GM12864 (cell line): ENCODE results near the gene LPIN1.

Experiments
- DNase-seq: peaks from one replicate; pipeline ENCODE4 v3.0.0-alpha.2; 2011; ENCODE audit warnings: low read depth
- H3K4me3 ChIP-seq: 2 replicates; pipeline ENCODE4 v1.5.1; 2011; ENCODE audit warnings: mild to moderate bottlenecking, low read depth, low read length, control low read depth
- TF ChIP-seq, protein P1 (sequence below): IDR thresholded peaks from 2 replicates; pipeline ENCODE4 v1.5.1; 2011; ENCODE audit warnings: low read depth, mild to moderate bottlenecking, moderate library complexity, low read length, control low read depth, inconsistent platforms; ENCODE audit errors: missing control alignments

Gene LPIN1

GRCh38 chr2:11872247-11872947, 126.0 kb downstream of the LPIN1 start:
- no peak for DNase-seq
- TF ChIP-seq, protein P1, sequence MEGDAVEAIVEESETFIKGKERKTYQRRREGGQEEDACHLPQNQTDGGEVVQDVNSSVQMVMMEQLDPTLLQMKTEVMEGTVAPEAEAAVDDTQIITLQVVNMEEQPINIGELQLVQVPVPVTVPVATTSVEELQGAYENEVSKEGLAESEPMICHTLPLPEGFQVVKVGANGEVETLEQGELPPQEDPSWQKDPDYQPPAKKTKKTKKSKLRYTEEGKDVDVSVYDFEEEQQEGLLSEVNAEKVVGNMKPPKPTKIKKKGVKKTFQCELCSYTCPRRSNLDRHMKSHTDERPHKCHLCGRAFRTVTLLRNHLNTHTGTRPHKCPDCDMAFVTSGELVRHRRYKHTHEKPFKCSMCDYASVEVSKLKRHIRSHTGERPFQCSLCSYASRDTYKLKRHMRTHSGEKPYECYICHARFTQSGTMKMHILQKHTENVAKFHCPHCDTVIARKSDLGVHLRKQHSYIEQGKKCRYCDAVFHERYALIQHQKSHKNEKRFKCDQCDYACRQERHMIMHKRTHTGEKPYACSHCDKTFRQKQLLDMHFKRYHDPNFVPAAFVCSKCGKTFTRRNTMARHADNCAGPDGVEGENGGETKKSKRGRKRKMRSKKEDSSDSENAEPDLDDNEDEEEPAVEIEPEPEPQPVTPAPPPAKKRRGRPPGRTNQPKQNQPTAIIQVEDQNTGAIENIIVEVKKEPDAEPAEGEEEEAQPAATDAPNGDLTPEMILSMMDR: no peak

GRCh38 chr2:11872948-11873269, 126.5 kb downstream of the LPIN1 start:
- TF ChIP-seq, protein P1: no peak
- no peak overlapping the region for H3K4me3 ChIP-seq
- no peak for DNase-seq

More at GRCh38 chr2:11872247-11872947, 126.0 kb downstream of the LPIN1 start:
- no peak overlapping the region for H3K4me3 ChIP-seq

- no peak for DNase-seq
- TF ChIP-seq, protein P1: no peak
- no peak overlapping the region for H3K4me3 ChIP-seq
Measured at GRCh38 chr2:11873356-11874154, 127.1 kb downstream of the LPIN1 start.

- TF ChIP-seq, protein P1: no peak
- DNase-seq: no peak
- H3K4me3 ChIP-seq: no peak overlapping the region
Measured at GRCh38 chr2:11874861-11875260, 128.4 kb downstream of the LPIN1 start.

DNA sequence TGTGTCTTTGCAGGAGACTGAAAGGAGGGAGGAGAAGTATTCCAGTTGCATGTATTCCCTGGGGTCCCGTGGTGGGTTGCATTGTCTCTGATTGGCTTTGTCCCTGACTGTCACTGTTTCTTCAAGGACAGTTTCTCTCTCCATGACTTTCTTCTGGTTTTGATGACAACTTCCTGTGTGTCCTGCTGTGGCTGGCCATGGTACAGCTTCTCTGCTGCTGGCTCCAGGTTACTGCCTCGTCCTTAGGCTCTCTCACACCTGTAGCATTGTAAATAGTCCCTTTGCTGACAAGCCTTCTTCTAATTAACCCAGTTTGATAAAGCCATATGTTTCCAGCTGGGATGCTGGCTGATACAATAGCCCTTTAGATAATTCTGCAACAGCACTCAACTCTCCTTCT, 129.0 kb downstream of the LPIN1 start:
- TF ChIP-seq, protein P1: no peak
- no peak for DNase-seq
- no peak overlapping the region for H3K4me3 ChIP-seq

DNA sequence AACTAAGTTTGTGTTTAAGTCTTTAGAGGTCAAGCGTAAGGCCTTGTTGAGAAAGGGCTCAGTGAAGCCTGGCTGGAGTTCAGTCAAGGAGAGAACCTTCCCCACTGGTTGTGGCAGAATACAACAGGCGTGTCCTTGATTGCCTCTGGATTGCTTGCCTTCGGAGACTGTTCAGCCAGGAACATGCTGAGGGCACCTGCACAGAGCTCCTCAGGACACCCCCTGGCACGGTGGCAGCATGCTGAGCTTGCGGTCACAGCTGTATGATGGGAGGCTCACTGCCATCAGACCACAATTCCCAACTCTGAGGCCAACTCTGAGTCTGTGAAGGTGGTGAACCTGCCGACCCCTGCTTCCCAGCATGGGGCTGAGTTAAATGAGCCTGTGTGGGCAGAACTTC, 130.0 kb downstream of the LPIN1 start:
- no peak overlapping the region for H3K4me3 ChIP-seq
- DNase-seq: no peak
- TF ChIP-seq, protein P1: no peak
